Vagina (tissue), 2 donors: ENCODE results near the gene UNC50. TPM values are rescaled to one million over a fixed set of nuclear protein-coding genes. Genes with fewer than 3 reads are reported as not detected.

Experiments
- DNase-seq, 2 donors: peaks; one replicate each; pipeline ENCODE4 v3.0.0-alpha.2; 2017; ENCODE audit errors: extremely low spot score in 2 of 2
- H3K27ac ChIP-seq: fragments of 200-600 bp; sonication (generic); one replicate; pipeline ENCODE4 v1.5.1; 2019
- H3K27me3 ChIP-seq: fragments of 200-600 bp; sonication (generic); one replicate; pipeline ENCODE4 v1.5.1; 2019
- H3K36me3 ChIP-seq, 2 donors: fragments of 200-600 bp; sonication (generic); one replicate each; pipeline ENCODE4 v1.5.1; 2017 to 2019
- H3K4me1 ChIP-seq: fragments of 200-600 bp; sonication (generic); one replicate; pipeline ENCODE4 v1.5.1; 2019
- H3K4me3 ChIP-seq, 2 donors: fragments of 200-600 bp; sonication (generic); 1 replicate in 1 of 2; 2 replicates in 1 of 2; pipeline ENCODE4 v1.5.1; 2016 to 2019
- H3K9me3 ChIP-seq: fragments of 200-600 bp; sonication (generic); one replicate; pipeline ENCODE4 v1.5.1; 2019
- POLR2A ChIP-seq, 2 donors: fragments of 450-650 bp; IDR thresholded peaks; one replicate each; pipeline ENCODE4 v1.6.1; 2017; ENCODE audit warnings: antibody characterized with exemption in 2 of 2, mild to moderate bottlenecking in 2 of 2, moderate library complexity in 2 of 2
- POLR2AphosphoS5 ChIP-seq, 2 donors: sonication (generic); formaldehyde crosslinking; IDR thresholded peaks; one replicate each; pipeline ENCODE4 v1.9.0; 2017; ENCODE audit warnings: antibody characterized with exemption in 2 of 2, mild to moderate bottlenecking in 2 of 2, low read depth in 1 of 2; ENCODE audit not compliant: insufficient read depth in 1 of 2
- intact Hi-C: fragments of 100-400 bp; cut with DNase I; formaldehyde crosslinking; loops from one replicate; pipeline ENCODE4 v1.15.1; 2023
- total RNA-seq: library from RNA; depleted of rRNA; stranded (reverse); fragments of >200 nt; gene quantifications from one replicate; pipeline ENCODE4 v1.2.3, GENCODE V29; 2016
- TF ChIP-seq, protein P1 (sequence below), 3 experiments: fragments of 450-650 bp in 2 of 3; fragments of 200-600 bp in 1 of 3; sonication (generic) in 1 of 3; IDR thresholded peaks; one replicate each; pipeline ENCODE4 v1.5.1; 2017 to 2019; ENCODE audit warnings: antibody characterized with exemption in 3 of 3, mild to moderate bottlenecking in 2 of 3, moderate library complexity in 2 of 3

The UNC50 gene
- total RNA-seq, 1 donor from 2014 or later: 25.8 TPM

DNA sequence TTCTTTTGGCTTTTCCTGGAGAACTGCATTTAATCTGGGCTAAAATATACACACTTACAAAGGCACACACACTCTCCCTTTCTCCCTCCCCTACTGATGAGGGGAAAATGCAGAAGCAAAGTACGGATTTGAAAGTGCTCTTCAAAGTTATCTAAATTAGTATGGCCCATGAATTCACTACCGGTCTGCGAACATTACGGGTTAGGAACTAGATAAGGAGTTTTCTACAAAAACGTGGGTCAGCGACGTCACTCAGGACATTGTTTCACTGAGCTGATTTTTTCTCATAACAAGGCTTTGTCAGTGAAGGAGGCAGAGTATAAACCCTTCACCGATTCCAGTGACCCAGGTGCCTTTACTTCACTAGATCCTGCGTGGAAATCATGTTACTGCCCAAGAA lies 47.4 kb upstream of the UNC50 start:
- H3K36me3 ChIP-seq: peaks cover 0 to 24% of the 10 kb centered on the region in 2 donors
- intact Hi-C loops: no loop called here
- no peak overlapping the region for H3K27ac ChIP-seq
- H3K4me1 ChIP-seq: peaks cover 12% of the 10 kb centered on the region
- H3K9me3 ChIP-seq: no peaks in the 10 kb centered on the region
- H3K4me3 ChIP-seq: no peak overlapping the region
- no peak for DNase-seq
- TF ChIP-seq, protein P1, sequence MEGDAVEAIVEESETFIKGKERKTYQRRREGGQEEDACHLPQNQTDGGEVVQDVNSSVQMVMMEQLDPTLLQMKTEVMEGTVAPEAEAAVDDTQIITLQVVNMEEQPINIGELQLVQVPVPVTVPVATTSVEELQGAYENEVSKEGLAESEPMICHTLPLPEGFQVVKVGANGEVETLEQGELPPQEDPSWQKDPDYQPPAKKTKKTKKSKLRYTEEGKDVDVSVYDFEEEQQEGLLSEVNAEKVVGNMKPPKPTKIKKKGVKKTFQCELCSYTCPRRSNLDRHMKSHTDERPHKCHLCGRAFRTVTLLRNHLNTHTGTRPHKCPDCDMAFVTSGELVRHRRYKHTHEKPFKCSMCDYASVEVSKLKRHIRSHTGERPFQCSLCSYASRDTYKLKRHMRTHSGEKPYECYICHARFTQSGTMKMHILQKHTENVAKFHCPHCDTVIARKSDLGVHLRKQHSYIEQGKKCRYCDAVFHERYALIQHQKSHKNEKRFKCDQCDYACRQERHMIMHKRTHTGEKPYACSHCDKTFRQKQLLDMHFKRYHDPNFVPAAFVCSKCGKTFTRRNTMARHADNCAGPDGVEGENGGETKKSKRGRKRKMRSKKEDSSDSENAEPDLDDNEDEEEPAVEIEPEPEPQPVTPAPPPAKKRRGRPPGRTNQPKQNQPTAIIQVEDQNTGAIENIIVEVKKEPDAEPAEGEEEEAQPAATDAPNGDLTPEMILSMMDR (IDR thresholded peaks at IDR 0.05): no peak
- TF ChIP-seq POLR2A (IDR thresholded peaks at IDR 0.05) (no peak), POLR2AphosphoS5 (IDR thresholded peaks at IDR 0.05; ENCODE audit: insufficient read depth in 1 of 2, low read depth in 1 of 2) (no peak)
- H3K27me3 ChIP-seq: no peaks in the 10 kb centered on the region

DNA sequence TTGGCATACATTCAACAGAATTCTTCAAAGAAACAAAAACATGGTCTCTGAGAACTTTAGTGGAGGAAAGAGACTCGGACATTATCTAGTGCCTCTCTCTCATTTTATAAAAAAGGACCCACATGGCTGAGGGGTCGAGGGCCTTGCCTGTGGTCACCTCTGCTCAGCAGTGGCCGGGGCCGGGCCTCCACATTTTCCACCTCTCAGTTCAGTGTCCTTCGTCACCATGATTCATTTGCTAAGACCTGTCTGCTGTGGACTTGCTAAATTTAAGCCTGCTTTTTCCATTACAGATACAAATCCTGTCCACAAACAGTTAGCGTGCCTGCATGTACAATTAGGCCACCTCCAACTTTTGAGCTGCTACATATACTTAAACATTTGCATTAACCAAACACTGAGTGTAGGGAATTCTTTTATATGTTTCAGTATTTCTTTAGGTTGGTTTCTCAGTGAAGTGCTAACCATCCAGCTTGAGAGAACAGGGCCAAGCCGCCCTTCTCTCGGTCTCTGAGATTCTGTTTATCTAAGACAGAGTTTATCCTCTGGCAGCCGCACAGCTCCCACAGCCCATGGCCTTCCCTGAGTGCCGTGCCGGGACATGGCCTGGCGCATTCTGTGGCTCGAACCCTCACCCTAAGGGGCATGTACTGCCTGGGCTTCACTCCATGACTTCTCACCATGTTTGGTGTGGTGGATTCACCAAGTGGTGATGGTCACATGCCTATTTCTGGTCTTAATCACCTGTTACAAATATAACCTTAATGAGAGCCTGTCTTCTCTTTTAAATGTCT lies 46.3 kb upstream of the UNC50 start:
- peaks cover 0 to 22% of the 10 kb centered on the region in 2 donors for H3K36me3 ChIP-seq
- no peak for DNase-seq
- H3K27me3 ChIP-seq: no peaks in the 10 kb centered on the region
- no peak overlapping the region for H3K4me3 ChIP-seq
- intact Hi-C loops: no loop called here
- TF ChIP-seq, protein P1 (IDR thresholded peaks at IDR 0.05): no peak
- TF ChIP-seq POLR2AphosphoS5 (IDR thresholded peaks at IDR 0.05; ENCODE audit: insufficient read depth in 1 of 2, low read depth in 1 of 2): no peak
- TF ChIP-seq POLR2A (IDR thresholded peaks at IDR 0.05): no peak
- peak overlapping the region; percentile 21 for H3K27ac ChIP-seq
- H3K4me1 ChIP-seq: peaks cover 12% of the 10 kb centered on the region
- H3K9me3 ChIP-seq: no peaks in the 10 kb centered on the region

DNA sequence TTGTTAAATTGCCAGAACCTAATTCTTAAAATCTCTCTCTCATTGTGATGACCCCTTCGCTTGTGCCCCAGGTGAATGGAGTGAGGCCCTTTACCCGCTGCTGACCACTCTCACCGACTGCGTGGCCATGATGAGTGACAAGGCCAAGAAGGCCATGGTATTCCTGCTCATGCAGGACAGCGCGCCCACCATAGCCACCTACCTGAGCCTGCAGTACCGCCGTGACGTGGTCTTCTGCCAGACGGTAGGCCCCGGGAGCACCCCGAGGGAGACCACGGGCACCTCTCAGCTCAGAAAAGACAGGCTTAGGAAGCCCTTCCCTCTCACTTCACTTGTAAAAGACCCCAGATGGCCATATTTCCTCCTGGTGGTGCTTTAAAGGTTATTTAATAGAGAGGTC lies 45.0 kb upstream of the UNC50 start:
- no peak for DNase-seq
- H3K9me3 ChIP-seq: no peaks in the 10 kb centered on the region
- no peak overlapping the region for H3K27ac ChIP-seq
- peaks cover 12% of the 10 kb centered on the region for H3K4me1 ChIP-seq
- no peak overlapping the region for H3K4me3 ChIP-seq
- TF ChIP-seq POLR2A (IDR thresholded peaks at IDR 0.05): no peak
- TF ChIP-seq, protein P1 (IDR thresholded peaks at IDR 0.05): no peak
- no peak for TF ChIP-seq POLR2AphosphoS5 (IDR thresholded peaks at IDR 0.05; ENCODE audit: insufficient read depth in 1 of 2, low read depth in 1 of 2)
- intact Hi-C loops: no loop called here
- H3K36me3 ChIP-seq: peaks cover 0 to 22% of the 10 kb centered on the region in 2 donors
- H3K27me3 ChIP-seq: no peaks in the 10 kb centered on the region

DNA sequence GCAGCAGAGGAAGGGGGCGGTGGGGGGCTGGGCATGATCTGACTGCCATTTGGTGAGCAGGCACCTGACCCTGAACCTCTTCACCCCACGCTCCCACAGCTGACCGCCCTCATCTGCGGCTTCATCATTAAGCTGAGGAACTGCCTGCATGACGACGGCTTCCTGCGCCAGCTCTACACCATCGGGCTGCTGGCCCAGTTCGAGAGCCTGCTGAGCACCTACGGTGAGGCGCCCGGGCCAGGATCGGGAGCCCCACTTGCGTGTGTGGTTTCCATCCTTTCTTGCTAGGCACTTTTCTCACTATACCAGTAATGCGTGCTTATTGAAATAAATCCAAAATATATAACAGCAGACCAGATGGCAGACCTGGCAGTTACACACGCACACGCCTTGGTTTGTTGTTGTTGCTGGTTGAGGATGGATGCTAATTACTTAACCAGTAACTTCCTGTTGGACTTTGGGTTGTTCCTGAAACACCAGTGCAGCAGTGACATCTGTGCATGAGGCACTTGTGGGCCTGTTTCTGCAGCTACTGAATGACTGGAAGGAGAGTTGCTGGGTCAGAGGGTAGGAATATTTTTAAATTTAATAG lies 43.8 kb upstream of the UNC50 start:
- intact Hi-C loops: no loop called here
- DNase-seq: no peak
- H3K27me3 ChIP-seq: no peaks in the 10 kb centered on the region
- no peak overlapping the region for H3K4me3 ChIP-seq
- peaks cover 0 to 22% of the 10 kb centered on the region in 2 donors for H3K36me3 ChIP-seq
- TF ChIP-seq, protein P1 (IDR thresholded peaks at IDR 0.05): no peak
- TF ChIP-seq POLR2AphosphoS5 (IDR thresholded peaks at IDR 0.05; ENCODE audit: insufficient read depth in 1 of 2, low read depth in 1 of 2) (no peak), POLR2A (IDR thresholded peaks at IDR 0.05) (no peak)
- no peak overlapping the region for H3K27ac ChIP-seq
- H3K4me1 ChIP-seq: peaks cover 7% of the 10 kb centered on the region
- no peaks in the 10 kb centered on the region for H3K9me3 ChIP-seq
